Measurements from ENCODE around the gene RXRA. TPM values are rescaled to one million over a fixed set of nuclear protein-coding genes. Genes with fewer than 3 reads are reported as not detected.
"Not testable (repeated sequence)": the region's sequence is repeated elsewhere in the genome, so short reads cannot be mapped to it uniquely, and the experiment has no call there.

Gene RXRA
- total RNA-seq, 1 donor from 2014 or later: 6.6 TPM

- DNase-seq: no peak
Observed at GRCh38 chr9:134293611-134294152, 32.6 kb upstream of the RXRA start.

DNA sequence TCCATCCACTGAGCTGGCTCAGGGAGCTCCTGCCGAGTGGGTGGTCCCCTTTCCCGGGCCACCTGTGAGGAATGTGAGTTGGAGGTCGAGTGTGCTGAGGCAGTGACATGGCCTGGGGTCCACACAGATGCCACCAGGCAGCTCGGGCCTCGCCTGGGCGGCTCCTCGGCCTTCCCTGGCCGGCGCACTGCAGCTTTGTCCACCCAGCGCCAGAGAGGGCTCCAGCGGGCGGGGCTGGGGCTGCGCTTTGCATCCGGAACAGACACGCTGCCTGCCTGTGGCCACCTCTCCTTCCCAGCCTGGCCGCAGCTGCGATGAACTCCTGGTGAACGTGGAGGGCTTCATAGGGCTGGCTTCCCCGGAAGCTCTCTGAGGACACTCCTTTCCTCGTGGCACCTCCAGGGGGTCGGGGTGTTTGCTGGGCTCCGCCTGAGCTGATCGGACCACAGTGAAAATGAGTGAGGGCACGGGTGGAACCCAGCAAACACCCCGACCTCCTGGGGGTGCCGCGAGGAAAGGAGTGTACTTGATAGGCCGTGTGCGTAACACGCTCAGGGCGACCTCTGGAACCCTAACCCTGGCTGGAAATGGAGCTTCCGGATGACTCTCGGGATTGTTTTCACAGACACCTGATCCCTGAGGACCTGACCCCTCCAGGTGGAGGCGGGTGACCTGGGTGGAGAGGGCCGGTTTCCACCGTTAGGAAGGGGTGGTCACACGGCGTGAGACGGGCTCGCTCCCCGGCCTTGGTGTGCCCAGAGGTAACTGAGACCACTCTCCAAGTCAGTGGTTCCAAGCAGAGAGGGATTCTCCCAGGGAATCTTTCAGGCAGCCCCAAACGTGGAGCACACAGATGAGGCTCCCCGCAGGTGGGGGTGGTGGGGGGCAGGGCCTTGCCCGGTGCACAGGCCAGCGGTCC is 31.8 kb upstream of the RXRA start:
- no peak for DNase-seq

DNA sequence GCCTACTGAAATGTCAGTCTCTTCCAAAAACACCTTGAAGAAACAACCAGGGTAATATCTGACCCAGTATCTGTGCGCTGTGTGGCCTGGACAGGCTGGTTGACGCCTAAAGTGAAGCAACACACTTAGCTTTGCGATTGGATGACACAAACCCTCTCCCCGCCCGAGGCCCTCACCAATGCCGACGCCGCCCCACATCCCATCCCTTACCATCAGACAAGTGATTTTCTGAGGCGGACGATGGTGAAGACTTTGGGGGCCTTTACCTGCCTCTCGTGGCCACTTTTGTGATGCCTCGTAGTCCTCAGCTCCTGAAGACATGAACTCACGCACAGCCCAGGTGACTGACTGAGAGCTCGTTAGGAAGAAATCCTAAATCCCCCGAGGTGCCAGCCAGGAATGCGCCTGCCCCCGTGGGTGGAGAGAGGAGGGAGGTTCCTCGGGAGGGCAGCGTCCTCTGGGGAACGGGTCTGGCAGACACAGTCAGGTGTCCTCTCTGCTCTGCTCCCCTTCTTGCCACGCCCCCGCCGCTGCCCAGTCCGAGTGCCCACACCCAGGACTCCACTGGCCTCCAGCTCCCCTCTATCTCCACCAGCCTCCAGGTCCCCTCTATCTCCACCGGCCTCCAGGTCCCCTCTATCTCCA is 31.0 kb upstream of the RXRA start:
- no peak for DNase-seq

GRCh38 chr9:134295746-134296250 is 30.5 kb upstream of the RXRA start:
- no peak for DNase-seq

DNA sequence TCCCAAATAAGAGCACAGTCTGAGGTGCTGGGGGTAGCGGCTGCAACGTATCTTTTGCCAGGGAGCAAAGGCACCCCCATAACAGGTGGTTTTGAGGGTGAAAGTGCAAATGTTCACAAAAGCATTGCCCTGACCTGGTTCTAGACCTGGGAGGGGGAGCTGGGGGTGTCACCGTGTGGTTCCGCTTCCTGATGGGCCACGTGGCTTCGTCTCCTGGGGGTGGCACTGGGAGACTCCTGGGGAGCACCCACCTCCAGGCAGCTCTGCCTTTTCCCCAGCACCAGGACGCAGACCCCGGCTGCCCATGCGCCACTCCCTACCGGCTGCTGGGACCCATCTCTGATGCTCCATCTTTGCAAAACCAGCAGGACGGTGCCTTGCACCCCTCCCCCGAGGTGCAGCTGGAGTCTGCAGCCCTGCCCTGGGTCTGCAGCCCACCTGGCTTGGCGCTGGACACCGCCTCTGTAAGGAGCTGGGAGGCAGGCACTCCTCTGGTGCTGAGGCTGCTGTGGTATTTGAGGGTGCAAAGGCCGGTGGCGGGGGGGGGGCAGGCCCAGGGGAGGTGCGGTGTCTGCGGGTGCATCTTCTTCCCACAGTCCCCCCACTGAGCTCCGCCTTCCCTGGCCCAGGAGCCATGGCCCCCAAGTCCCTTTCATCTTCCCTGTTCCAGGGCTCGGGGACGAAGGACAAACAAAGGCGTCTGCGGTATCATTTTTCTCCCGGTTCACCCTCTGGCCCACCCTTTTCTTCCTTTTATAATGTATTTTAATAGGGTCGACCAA is 29.8 kb upstream of the RXRA start:
- DNase-seq: no peak

DNA sequence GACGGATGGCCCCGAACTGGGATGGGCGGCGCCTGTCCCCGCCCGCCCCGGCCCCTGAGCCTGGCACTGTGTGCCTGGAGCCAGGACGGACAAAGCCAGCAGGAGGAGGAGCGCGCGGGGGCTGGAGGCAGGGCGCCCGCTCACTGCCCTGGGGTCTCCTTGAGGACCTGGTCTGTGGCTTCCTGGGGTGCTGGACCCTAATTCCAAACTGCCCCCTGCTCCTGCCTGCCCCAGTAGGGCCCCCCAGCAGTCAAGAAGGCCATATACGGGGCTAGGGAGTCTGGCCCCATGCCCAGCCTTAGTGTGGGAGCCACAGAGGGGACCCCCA is 29.2 kb upstream of the RXRA start:
- no peak for DNase-seq

DNA sequence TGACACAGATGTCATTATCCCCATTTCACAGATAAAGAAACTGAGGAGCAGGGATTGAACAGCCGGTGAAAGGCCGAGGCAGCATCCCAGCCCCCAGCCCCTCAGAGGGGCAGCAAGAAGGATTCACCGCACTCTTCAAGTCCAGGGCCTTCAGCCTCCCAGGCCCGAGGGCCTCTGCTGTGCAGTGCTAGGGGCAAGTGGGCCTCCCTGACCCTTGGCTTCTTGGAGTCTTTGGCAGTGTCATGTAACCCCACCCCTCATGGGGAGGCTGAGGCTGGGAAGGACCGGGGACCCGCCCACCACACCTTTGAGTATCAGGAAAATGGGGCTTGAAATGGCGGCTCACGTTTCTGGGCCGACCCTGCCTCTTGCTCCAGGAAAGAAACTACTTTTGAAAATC is 28.7 kb upstream of the RXRA start:
- no peak for DNase-seq

DNA sequence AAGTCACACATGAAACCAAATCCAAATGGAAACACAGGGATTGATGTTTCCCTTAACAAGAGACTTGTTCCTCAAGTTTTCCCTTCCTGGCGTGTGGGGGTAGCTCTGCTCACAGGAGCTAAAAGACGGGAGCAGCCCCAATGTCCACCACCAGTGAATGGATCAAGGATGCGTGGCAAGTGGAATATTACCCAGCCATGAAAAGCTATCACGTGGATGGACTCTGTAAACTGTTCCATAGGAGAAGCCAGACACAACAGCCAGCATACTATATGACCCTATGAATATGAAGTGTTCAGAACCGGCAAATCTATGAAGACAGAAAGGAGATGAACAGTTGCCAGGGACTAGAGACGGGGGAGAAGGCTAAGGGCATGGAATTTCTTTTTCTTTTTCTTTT is 28.3 kb upstream of the RXRA start:
- no peak for DNase-seq

DNA sequence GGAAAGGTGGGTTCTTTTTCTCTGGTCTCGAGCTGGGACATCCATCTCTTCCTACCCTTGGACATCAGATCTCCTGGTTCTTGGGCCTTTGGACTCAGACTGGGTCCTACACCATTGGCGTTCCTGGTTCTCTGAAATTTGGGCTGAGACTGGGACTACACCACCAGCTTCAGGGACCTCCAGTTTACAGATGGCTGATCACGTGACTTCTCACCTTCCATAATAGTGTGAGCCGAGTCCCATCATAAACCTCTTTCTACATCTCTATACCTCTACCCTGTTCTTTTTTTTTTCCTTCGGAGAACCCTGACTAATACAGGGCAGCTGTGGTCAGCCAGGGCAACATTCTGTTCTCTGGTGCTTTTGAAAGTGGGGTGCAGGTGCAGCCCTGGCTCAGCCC is 27.2 kb upstream of the RXRA start:
- no peak for DNase-seq

DNA sequence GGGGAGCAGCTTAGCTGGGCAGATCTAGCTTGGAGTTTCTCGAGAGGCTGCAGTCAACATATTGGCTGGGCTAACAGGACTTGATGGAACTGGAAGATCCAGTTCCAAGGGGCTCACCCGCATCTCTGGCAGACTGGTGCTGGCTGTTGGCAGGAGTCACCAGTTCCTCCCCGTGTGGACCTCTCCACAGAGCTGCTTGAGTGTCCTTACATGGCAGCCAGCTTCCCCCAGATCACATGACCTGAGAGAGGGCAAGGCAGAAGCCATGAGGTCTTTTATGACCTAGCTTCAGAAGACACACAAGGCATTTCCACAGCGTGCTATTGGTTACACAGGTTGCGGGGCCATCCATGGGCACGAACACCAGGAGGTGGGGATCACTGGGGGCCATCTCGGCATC is 26.4 kb upstream of the RXRA start:
- DNase-seq: no peak

DNA sequence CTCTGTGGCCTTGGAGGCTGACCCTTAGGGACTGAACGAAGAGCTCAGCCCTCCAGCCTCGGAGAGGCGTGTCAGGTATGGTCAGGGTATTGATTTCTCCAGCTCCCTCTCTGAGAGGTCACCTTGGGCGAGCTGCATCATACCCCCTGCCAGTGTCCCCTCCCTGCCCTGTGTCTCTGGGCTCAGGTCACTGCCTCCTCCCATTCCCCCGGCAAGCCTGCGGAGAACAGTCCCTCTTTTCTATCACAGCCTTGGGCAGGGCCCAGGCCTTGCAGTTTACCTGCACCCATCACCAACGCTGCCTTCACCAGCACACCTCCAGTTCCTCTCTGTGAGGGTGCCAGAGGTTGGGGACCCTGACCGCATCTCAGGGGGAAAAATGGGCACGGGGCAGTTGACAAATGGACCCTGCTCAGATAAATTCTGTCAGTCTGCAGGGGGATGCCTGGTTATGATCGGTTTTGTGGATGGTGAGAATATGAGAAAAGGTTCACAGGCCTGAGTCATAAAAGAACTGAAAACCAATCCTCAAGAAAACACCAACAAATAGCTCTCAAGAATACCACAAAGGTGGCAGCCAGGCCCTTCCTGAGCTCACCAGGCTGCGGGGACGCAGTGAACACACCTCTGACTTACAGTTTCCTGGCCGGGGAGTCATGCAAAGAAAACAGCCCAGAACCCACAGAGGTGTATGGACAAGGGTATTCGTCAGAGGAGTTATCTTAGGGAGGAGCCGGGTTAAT is 24.7 kb upstream of the RXRA start:
- DNase-seq: no peak

- DNase-seq: no peak
Observed at GRCh38 chr9:134302130-134302817, 24.0 kb upstream of the RXRA start.

DNA sequence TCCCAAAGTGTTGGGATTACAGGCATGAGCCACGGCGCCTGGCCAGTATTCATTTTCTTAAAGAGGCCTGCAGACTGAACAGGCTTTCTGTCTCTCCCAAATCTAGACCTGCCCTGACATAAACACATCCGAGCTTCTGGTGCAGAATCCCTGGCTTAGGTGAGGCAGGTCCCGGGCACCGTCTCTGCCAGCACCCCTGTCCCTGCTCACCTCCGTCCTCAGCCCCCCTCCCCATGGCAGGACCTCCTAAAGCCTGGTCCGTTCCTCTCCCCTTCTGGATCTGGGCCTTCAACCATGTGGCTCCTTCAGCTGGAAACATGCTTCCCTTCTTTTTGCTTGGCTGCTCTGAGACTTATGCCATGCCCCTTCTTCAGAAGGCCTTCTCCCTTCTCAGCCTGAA is 22.7 kb upstream of the RXRA start:
- no peak for DNase-seq

DNA sequence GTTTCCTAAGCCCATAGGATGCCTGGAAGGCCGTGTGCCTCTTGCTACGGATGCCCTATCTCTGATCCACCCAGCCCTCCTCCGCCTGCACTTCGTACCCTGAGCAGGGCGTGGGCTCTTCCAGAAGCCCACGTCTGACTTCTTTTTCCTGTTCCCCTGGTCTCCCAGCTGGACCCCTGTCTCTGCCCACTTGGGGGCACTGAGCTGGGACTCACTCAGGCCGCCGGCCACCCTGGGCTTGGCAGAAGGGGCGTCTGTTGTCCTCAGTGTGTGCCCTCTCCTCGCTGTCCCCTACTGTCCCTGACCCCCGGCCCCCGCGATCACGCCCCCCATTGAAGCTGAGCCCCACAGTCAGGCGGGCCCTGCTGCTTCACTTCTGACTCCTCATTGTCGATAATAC is 22.0 kb upstream of the RXRA start:
- no peak for DNase-seq

DNA sequence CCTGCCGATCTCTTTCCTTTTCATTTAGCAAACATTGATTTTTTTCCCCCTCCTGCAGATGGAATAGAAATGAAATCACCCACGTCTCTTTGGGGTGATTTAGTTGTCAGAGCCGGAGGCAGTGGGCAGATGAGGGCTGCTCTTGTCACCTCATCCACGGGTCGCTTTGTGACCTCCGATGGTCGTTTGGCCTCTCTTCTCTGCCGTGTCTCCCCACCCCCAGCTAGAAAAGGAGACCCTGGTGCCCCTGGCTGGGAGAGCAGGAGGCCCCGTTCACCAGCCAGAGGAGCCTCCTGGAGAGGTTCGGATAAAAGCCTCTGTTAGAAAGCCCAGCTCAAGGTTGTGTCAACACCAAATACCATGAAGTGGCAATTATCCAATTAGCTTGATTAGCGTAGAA is 21.6 kb upstream of the RXRA start:
- DNase-seq: no peak

DNA sequence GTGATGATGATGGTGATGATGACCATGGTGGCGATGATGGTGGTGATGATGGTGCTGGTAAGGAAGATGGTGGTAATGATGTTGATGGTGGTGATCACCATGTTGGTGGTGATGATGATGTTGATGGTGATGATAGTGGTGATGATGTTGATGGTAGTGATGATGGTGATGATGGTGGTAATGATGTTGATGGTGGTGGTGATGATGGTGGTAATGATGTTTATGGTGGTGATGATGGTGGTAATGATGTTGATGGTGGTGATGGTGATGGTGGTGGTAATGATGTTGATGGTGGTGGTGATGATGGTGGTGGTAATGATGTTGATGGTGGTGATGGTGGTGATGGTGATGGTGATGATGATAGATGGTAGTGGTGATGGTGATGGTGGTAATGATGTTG is 20.7 kb upstream of the RXRA start:
- no peak for DNase-seq

DNA sequence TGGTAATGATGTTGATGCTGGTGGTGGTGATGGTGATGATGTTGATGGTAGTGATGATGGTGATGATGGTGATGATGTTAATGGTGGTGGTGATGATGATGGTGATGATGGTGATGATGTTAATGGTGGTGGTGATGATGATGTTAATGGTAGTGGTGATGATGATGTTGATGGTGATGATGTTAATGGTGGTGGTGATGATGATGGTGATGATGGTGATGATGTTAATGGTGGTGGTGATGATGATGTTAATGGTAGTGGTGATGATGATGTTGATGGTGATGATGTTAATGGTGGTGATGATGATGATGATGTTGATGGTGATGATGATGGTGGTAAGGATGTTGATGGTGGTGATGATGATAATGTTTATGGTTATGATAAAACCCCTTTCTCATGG is 20.2 kb upstream of the RXRA start:
- not testable (repeated sequence) for DNase-seq

- no peak for DNase-seq
Observed at GRCh38 chr9:134306636-134307600, 19.3 kb upstream of the RXRA start.

DNA sequence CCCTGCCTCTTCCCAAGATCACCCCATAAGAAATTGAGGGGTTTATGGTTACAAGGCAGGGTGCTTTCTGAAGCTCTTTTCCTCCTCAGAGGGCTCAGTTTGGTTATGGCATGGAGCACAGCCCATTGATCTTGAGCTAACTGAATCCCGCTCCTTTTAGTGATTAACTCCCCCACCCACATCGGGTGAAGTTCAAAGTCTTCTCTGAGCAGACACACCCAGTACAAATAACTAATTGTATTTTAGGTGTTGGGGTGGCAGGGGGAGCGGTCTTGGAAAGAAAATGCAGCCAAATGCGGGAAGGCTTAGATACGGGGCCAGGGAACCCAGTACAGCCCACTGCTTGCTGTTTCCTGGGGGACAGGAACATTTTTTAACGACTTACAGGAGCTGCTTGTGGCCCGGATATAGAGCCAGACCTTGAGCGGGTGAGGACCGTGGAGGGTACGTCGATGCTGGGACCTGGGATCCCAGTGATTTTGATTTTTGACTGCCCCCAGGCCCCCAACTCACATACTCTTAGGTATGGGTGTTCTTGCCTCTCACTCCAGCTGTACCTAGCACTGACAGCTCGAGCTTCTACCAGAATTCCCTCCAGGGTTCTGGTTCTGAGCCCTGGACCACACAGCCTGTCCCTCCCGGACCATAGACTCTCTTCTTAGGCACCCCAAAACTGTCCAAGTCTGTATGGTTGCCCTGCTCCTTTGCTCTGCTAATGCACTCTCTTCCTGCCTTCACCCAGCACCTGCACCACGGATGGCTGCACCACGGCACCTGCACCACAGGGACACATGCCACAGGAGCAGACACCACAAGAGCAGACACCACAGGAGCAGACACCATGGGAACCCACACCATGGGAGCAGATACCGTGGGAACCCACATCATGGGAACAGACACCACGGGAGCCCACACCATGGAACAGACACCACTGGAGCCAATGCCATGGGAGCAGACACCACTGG is 18.3 kb upstream of the RXRA start:
- DNase-seq: no peak
